ENCODE measurements around the gene SH3RF1.
"Not testable (repeated sequence)": the region's sequence is repeated elsewhere in the genome, so short reads cannot be mapped to it uniquely, and the experiment has no call there.

SH3RF1 gene

GRCh38 chr4:169200361-169201030 is 70.3 kb downstream of the SH3RF1 start:
- no peak for DNase-seq (ENCODE audit: low read depth)

GRCh38 chr4:169199184-169199583 is 71.6 kb downstream of the SH3RF1 start:
- no peak for DNase-seq (ENCODE audit: low read depth)

GRCh38 chr4:169198167-169198566 is 72.6 kb downstream of the SH3RF1 start:
- no peak for DNase-seq (ENCODE audit: low read depth)

DNA sequence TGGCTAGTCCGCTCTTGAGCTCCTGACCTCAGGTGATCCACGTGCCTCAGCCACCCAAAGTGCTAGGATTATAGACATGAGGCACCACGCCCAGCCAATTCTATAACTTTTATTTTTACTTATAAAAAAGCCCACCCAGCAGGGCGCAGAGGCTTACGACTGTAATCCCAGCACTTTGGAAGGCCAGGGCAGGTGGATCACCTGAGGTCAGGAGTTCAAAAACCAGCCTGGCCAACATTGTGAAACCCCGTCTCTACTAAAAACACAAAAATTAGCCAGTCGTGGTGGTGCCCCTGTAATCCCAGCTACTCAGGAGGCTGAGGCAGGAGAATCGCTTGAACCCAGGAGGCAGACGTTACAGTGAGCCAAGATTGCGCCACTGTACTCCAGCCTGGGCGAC is 73.5 kb downstream of the SH3RF1 start:
- DNase-seq (ENCODE audit: low read depth): not testable (repeated sequence)

DNA sequence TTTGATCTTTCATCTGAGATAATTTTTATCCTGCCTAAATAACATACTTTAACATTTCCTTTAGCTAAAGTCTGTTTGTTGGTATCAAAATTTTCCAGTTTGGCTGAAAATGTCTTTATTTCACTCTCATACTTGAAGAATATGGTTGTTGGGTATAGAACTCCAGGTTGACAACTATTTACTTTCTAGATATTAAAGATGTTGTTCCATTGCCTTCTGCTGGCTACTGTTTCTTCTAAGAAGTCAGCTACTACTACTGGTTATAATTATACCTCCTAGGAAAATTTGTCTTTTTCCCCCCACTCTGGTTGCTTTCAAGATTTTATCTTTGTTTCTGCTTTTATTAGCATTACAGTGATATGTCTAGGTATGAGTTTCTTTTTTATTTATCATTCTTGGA is 75.7 kb downstream of the SH3RF1 start:
- no peak for DNase-seq (ENCODE audit: low read depth)

- not testable (repeated sequence) for DNase-seq (ENCODE audit: low read depth)
These were observed 80.8 kb downstream of the SH3RF1 start for GRCh38 chr4:169189968-169190367.

DNA sequence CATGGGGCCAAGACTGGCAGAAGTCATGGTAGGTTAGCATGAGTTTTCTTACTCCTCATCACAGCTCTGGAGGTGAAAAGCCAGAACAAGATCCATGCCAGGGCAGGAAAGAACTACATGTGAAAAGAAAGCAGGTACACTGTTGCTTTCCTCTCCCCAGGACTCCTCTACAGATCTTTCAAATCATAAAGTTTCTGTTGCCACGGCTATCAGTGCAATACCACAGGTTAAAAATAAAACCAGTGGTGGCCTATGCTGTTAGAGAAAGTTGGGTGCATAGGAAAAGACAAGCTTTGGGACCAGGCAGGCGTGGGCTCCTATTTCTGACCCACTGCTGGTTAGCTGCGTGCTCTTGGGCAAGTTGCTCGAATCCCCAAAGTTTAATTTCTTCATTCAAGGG is 81.4 kb downstream of the SH3RF1 start:
- no peak for DNase-seq (ENCODE audit: low read depth)

DNA sequence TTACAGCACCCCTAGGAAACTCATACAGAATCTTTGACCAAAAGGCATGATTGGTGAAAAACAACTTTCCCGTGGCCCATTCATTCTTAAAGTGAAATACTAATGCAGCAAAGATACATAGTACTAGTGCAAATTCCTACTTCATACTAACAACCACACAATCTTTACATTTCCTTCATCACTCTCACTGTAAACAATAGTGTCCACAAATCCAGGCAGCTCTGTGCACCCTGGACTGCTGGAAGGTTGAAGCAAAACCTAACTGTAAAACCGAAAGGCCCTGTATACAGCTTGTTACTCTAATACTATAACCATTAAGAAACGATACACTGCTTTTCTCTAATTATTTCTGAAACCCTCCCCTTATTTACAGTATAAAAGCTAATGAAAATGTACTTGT is 82.6 kb downstream of the SH3RF1 start:
- DNase-seq (ENCODE audit: low read depth): no peak

- no peak for DNase-seq (ENCODE audit: low read depth)
These were observed 85.4 kb downstream of the SH3RF1 start for GRCh38 chr4:169185133-169185956.

- no peak for DNase-seq (ENCODE audit: low read depth)
These were observed 86.1 kb downstream of the SH3RF1 start for GRCh38 chr4:169184686-169185085.

DNA sequence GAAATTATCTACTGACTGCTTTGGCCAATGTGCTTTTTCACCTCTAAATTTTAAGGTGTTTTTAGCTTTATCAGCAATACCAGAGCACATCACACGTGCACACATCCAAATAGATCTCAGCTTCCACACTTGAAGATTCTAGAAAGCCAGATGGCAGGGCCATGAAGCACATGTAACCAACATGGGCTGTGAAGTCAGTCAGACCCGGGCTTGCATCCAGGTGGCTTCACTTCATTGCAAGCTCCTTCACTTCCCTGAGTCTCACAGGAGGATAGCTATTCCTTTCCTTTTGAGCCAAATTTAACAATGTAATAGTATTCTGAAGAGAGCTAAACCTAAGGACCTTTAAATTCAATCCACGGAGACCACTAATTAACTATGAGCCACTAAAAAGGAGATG is 86.5 kb downstream of the SH3RF1 start:
- DNase-seq (ENCODE audit: low read depth): no peak

GRCh38 chr4:169183581-169183980 is 87.2 kb downstream of the SH3RF1 start:
- no peak for DNase-seq (ENCODE audit: low read depth)

DNA sequence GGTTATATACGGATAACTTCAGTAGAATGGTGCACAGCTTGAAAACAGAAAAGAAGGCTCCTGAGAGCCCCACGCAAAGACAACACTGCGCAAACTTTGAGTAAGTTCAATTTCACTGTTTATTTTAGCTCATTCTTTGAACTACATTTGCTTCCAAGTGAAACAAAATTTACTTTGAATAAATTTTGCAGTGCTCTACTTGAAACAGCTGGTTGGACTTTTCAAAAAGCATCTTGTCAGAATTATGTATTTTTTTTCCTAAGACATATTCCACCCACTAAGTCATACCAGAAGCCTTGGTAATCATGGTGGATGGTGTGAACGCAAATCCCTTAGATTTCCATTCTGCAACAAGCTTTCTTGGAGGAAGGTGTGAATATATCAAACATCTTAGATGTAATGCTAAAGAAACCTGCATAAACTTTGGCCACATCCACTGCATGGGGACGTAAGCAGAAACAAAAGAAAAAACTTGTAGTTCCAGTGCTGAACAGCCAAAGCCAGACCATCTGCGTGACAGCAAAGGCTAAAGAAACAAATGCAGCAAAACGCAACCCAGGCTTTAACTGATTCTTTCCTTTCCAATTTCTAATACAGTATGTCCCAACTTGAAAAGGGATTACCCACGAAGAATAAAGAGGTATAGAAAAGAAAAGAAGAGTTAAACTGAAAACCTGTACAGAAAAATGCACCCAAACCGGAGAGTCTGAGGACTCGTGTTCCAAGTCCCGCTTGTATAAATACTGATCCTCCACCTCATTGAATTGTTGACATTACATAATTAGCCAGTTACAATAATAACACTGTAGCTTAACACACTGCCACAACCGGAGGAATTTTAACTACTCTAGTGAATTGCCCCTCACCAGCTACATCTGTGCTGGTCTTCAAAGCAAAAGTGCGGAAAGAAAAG is 90.9 kb downstream of the SH3RF1 start:
- no peak for DNase-seq (ENCODE audit: low read depth)

GRCh38 chr4:169178092-169178491 is 92.7 kb downstream of the SH3RF1 start:
- not testable (repeated sequence) for DNase-seq (ENCODE audit: low read depth)

DNA sequence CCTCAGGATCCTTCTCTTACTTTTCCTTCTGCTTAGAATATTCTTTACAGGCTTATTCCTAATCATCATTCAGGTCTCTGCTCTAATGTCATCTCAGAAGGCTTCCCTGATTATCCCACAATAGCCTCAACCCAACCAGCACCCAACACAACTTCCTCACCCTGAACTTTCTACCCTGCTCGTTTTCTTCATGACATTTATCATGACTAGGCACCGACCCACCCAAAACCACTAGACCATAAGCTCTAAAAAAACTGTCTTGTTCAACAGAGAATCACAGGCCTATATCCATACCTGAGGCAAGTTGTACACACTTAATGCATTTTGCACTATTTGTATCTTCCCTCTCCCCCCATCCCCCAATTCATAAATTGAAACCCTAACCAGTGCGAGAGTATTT is 95.3 kb downstream of the SH3RF1 start:
- DNase-seq (ENCODE audit: low read depth): no peak

DNA sequence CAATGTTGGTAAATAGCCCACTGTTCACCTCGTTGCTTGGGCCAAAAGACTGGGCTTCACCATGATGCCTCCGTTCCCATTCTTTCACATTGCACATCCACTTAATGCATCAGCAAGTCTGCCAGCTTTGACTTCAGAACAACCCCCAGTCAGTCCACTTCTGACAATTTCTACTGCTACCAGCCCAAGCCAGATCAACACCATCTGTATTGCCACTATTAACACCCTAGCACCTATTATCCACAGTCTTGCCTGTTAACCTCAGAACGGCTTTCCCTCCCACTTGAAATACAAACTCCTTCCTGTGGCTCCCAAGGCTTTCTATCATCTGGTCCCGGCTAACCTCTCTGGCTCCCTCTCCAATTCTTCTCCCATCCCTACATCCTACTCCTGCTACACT is 95.7 kb downstream of the SH3RF1 start:
- DNase-seq (ENCODE audit: low read depth): no peak

DNA sequence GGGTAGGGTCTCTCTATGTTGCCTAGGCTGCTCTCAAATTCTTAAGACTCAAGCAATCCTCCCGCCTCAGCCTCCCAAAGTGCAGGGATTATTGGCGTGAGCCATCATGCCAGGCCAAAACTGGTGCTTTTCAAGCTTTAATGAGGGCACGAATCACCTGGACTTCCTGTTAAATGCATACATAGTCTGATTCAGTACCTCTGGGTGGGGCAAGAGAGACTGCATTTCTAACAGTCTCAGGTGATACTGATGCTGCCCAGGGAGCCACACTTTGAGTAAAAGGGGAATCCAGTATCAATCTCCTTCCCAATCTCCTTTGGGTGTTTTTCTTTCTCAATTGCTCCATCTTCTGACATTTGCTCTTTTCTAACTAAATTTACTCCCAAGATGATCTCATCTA is 96.5 kb downstream of the SH3RF1 start:
- DNase-seq (ENCODE audit: low read depth): no peak

GRCh38 chr4:169167957-169168858 is 102.5 kb downstream of the SH3RF1 start:
- DNase-seq (ENCODE audit: low read depth): no peak

- no peak for DNase-seq (ENCODE audit: low read depth)
These were observed 105.9 kb downstream of the SH3RF1 start for GRCh38 chr4:169164669-169165415.

DNA sequence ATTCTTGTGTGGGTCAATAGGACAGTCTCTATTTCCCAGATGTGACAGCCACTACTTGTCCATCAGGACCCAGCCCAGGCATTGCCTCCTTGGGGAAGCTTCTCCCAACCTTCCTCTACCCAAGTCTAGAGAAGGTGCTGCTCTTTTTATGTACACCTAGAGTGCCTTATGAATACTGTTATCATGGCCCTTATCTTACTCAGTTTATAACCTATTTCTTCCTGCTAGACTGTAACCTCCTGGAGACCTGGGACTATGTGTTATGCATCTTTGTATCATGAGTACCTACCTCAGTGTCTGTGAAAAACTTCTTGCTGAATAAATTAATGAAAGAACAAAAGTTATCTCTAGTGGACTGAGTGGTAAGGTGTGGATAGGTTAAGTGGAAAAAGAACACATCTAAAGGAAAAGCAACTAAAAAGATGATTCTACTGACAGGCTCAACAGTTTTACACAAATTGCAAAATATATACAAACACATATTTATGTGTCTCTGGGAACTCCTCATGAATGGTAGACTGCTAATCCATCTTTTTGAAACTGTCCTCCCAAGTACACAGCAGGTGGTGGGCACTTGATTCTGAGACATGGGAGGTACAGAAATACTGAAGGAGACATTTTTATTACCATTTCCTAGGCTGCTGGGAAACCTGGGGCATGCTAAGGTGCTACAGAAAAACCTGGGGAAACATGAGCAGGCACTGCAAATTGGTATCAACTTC is 106.6 kb downstream of the SH3RF1 start:
- no peak for DNase-seq (ENCODE audit: low read depth)

All from stimulated activated CD4-positive, alpha-beta T cell treated with anti-CD3 and anti-CD28 coated beads, Interleukin-2, amount 100 ng/mL, for 4 hours (primary cell).